GM12878 (cell line): ENCODE data around the gene GJC1.

Experiments
- CHD2 ChIP-seq: IDR thresholded peaks from 2 replicates; pipeline ENCODE4 v1.6.1; 2011; ENCODE audit warnings: low read depth, low read length, improper control_type of control experiment, borderline replicate concordance
- CTCF ChIP-seq, 3 experiments: IDR thresholded peaks in 2 of 3; conservative IDR thresholded peaks in 1 of 3; 2 replicates each; pipeline ENCODE4 v1.5.1; 2011; ENCODE audit warnings: low read depth in 3 of 3, low read length in 3 of 3, mild to moderate bottlenecking in 3 of 3, control low read depth in 2 of 3, moderate library complexity in 2 of 3, inconsistent platforms in 1 of 3, mixed read lengths in 1 of 3; ENCODE audit not compliant: control insufficient read depth in 2 of 3, insufficient read depth in 1 of 3; ENCODE audit errors: extremely low read depth in 1 of 3
- FOXK2 ChIP-seq: fragments of 450-650 bp; IDR thresholded peaks from 2 replicates; pipeline ENCODE4 v1.6.1; 2017; ENCODE audit warnings: mild to moderate bottlenecking, moderate library complexity
- NFYB ChIP-seq: IDR thresholded peaks from 2 replicates; pipeline ENCODE4 v1.6.1; 2011; ENCODE audit warnings: low read depth, mild to moderate bottlenecking, low read length, improper control_type of control experiment, moderate library complexity; ENCODE audit not compliant: insufficient read depth
- NR2C1 ChIP-seq: fragments of 450-650 bp; IDR thresholded peaks from 2 replicates; pipeline ENCODE4 v1.6.1; 2017; ENCODE audit warnings: antibody characterized with exemption, mild to moderate bottlenecking, moderate library complexity
- TAF1 ChIP-seq: IDR thresholded peaks from 2 replicates; pipeline ENCODE4 v1.6.1; 2011; ENCODE audit warnings: mild to moderate bottlenecking, low read depth, low read length, borderline replicate concordance
- YBX1 ChIP-seq: fragments of 450-650 bp; IDR thresholded peaks from 2 replicates; pipeline ENCODE4 v1.6.1; 2016; ENCODE audit warnings: antibody characterized with exemption
- YY1 ChIP-seq: IDR thresholded peaks from 2 replicates; pipeline ENCODE4 v1.6.1; 2011; ENCODE audit warnings: low read depth, mild to moderate bottlenecking, low read length
- ZBTB11 ChIP-seq: fragments of 450-650 bp; formaldehyde crosslinking; IDR thresholded peaks from 2 replicates; pipeline ENCODE4 v1.5.0; 2022; ENCODE audit warnings: mild to moderate bottlenecking, missing genetic modification characterization
- ZNF24 ChIP-seq: fragments of 450-650 bp; IDR thresholded peaks from 2 replicates; pipeline ENCODE4 v1.6.1; 2017; ENCODE audit warnings: antibody characterized with exemption, mild to moderate bottlenecking
- TF ChIP-seq, protein P1 (sequence below): IDR thresholded peaks from 2 replicates; pipeline ENCODE4 v1.6.1; 2012; ENCODE audit warnings: low read length, inconsistent platforms

GRCh38 chr17:44775136-44775837 lies 54.8 kb downstream of the GJC1 start:
- TF ChIP-seq CTCF (IDR thresholded peaks at IDR 0.05 in 2 of 3, conservative IDR thresholded peaks at IDR 0.05 in 1 of 3; ENCODE audit: control insufficient read depth in 2 of 3, extremely low read depth in 1 of 3, insufficient read depth in 1 of 3, low read depth in 3 of 3, low read length in 3 of 3) (no peak), ZNF24 (no peak), YBX1 (no peak), FOXK2 (no peak), NR2C1 (no peak), NFYB (peak; percentile 76; the same call in 1 of the 2 replicates), TAF1 (no peak), ZBTB11 (CRISPR knock-in tag) (no peak), YY1 (peak; percentile 53; the same call in 1 of the 2 replicates), CHD2 (no peak)
- TF ChIP-seq, protein P1, sequence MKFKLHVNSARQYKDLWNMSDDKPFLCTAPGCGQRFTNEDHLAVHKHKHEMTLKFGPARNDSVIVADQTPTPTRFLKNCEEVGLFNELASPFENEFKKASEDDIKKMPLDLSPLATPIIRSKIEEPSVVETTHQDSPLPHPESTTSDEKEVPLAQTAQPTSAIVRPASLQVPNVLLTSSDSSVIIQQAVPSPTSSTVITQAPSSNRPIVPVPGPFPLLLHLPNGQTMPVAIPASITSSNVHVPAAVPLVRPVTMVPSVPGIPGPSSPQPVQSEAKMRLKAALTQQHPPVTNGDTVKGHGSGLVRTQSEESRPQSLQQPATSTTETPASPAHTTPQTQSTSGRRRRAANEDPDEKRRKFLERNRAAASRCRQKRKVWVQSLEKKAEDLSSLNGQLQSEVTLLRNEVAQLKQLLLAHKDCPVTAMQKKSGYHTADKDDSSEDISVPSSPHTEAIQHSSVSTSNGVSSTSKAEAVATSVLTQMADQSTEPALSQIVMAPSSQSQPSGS: no peak
